HepG2 (cell line): ENCODE data around the gene C3orf70. TPM values are rescaled to one million over a fixed set of nuclear protein-coding genes. Genes with fewer than 3 reads are reported as not detected.

Experiments
- ATAC-seq: fragments of 200-7000 bp; cut with Tn5 transposase; 3 replicates; pipeline ENCODE4 v1.9.1; 2020; ENCODE audit warnings: mild to moderate bottlenecking, moderate library complexity
- BruUV-seq: library from RNA; stranded (reverse); fragments of 400-500 nt; replicated peaks from 2 replicates; lab custom pipeline; 2021; lab: Mats Ljungman, UMichigan
- CTCF ChIA-PET: fragments of 300-600 bp; formaldehyde crosslinking; extraction: SDS; loops from one replicate; lab custom pipeline; 2021; ENCODE audit warnings: low total read pairs, inconsistent platforms, low intra/inter-chr PET ratio; lab: Yijun Ruan, JAX
- POLR2A ChIA-PET: fragments of 350-600 bp; sonication (Branson Sonifier 250); formaldehyde crosslinking; loops from one replicate; lab custom pipeline; 2020; ENCODE audit warnings: antibody characterized with exemption, inconsistent platforms; lab: Yijun Ruan, JAX
- DNase-seq: peaks from one replicate; pipeline ENCODE4 v3.0.0-alpha.2; 2015; ENCODE audit warnings: low spot score
- FAIRE-seq: peaks from 3 replicates; lab custom pipeline; 2011; peaks lifted over from hg19 to GRCh38; lab: Jason Lieb, UNC
- H2AFZ ChIP-seq: one replicate; pipeline ENCODE4 v1.6.1; 2011; ENCODE audit warnings: low read length, inconsistent platforms
- H3K27ac ChIP-seq: fragments of 300-600 bp; 3 replicates; pipeline ENCODE4 v1.8.0; 2011; ENCODE audit warnings: mixed run types, mild to moderate bottlenecking, mixed read lengths, low read length, inconsistent platforms; ENCODE audit not compliant: insufficient read depth; ENCODE audit errors: extremely low read length
- H3K27me3 ChIP-seq, 2 experiments: fragments of 200-600 bp in 1 of 2; 2 replicates in 1 of 2; 3 replicates in 1 of 2; pipeline versions ENCODE4 v1.6.0 to v1.8.0; 2011; ENCODE audit warnings: low read length in 2 of 2, mild to moderate bottlenecking in 2 of 2, moderate library complexity in 2 of 2, inconsistent platforms in 1 of 2; ENCODE audit not compliant: insufficient read depth in 2 of 2, control insufficient read depth in 1 of 2
- H3K36me3 ChIP-seq, 2 experiments: fragments of 200-600 bp in 1 of 2; replicated peaks in 1 of 2; 2 replicates in 1 of 2; 3 replicates in 1 of 2; pipeline versions ENCODE4 v1.5.1 to v1.8.0; 2011; ENCODE audit warnings: low read length in 2 of 2, inconsistent platforms in 1 of 2; ENCODE audit not compliant: insufficient read depth in 2 of 2, control insufficient read depth in 1 of 2
- H3K4me1 ChIP-seq: 2 replicates; pipeline ENCODE4 v1.5.1; 2012; ENCODE audit warnings: low read length, inconsistent platforms; ENCODE audit not compliant: insufficient read depth
- H3K4me2 ChIP-seq: 2 replicates; pipeline ENCODE4 v1.6.0; 2011; ENCODE audit warnings: low read depth, low read length, inconsistent platforms
- H3K4me3 ChIP-seq, 3 experiments: fragments of 200-600 bp in 1 of 3; sonication (generic), shearing (Covaris generic) in 1 of 3; replicated peaks in 1 of 3; 2 replicates each; pipeline ENCODE4 v1.5.1; 2011 to 2016; ENCODE audit warnings: low read length in 3 of 3, inconsistent platforms in 2 of 3, low read depth in 2 of 3, mild to moderate bottlenecking in 2 of 3, control low read depth in 1 of 3, mixed read lengths in 1 of 3; ENCODE audit not compliant: insufficient read depth in 1 of 3
- H3K79me2 ChIP-seq: one replicate; pipeline ENCODE4 v1.6.1; 2011; ENCODE audit warnings: low read length, inconsistent platforms; ENCODE audit not compliant: insufficient read depth
- H3K9ac ChIP-seq: 2 replicates; pipeline ENCODE4 v1.6.0; 2011; ENCODE audit warnings: mild to moderate bottlenecking, low read depth, low read length, inconsistent platforms; ENCODE audit not compliant: insufficient read depth
- H3K9me3 ChIP-seq: 2 replicates; pipeline ENCODE4 v1.5.1; 2012; ENCODE audit warnings: mild to moderate bottlenecking, low read length
- H4K20me1 ChIP-seq: 2 replicates; pipeline ENCODE4 v1.6.0; 2011; ENCODE audit warnings: inconsistent platforms, mild to moderate bottlenecking, low read length, moderate library complexity; ENCODE audit not compliant: insufficient read depth
- AKAP8 ChIP-seq: sonication (generic); formaldehyde crosslinking; IDR thresholded peaks from 2 replicates; pipeline ENCODE4 v1.5.1; 2020; ENCODE audit warnings: mild to moderate bottlenecking, missing genetic modification reagents
- DNMT1 ChIP-seq: sonication (generic); formaldehyde crosslinking; IDR thresholded peaks from 2 replicates; pipeline ENCODE4 v1.5.1; 2020; ENCODE audit warnings: mild to moderate bottlenecking, missing genetic modification reagents
- HDAC2 ChIP-seq: sonication (generic); formaldehyde crosslinking; IDR thresholded peaks from 2 replicates; pipeline ENCODE4 v1.4.0; 2020; ENCODE audit warnings: missing genetic modification reagents
- KLF6 ChIP-seq: IDR thresholded peaks from 2 replicates; pipeline ENCODE4 v1.8.0; 2016; ENCODE audit warnings: missing biosample characterization, missing genetic modification reagents
- MIER2 ChIP-seq: IDR thresholded peaks from 2 replicates; pipeline ENCODE4 v1.6.1; 2016; ENCODE audit warnings: missing biosample characterization, missing genetic modification reagents
- MTF1 ChIP-seq: sonication (generic); formaldehyde crosslinking; IDR thresholded peaks from 2 replicates; pipeline ENCODE4 v1.5.0; 2020; ENCODE audit warnings: missing genetic modification reagents
- SIX4 ChIP-seq: sonication (generic); formaldehyde crosslinking; IDR thresholded peaks from 2 replicates; pipeline ENCODE4 v1.4.0; 2020; ENCODE audit warnings: missing genetic modification reagents
- SSRP1 ChIP-seq: IDR thresholded peaks from 2 replicates; pipeline ENCODE4 v1.6.1; 2016; ENCODE audit warnings: control low read depth
- ZBTB38 ChIP-seq: sonication (generic); formaldehyde crosslinking; IDR thresholded peaks from 2 replicates; pipeline ENCODE4 v1.5.1; 2020; ENCODE audit warnings: mild to moderate bottlenecking, missing genetic modification reagents
- ZNF564 ChIP-seq: sonication (generic); formaldehyde crosslinking; IDR thresholded peaks from 2 replicates; pipeline ENCODE4 v1.8.1; 2023; ENCODE audit warnings: mild to moderate bottlenecking, missing genetic modification reagents
- ZNF598 ChIP-seq: sonication (generic); formaldehyde crosslinking; IDR thresholded peaks from 2 replicates; pipeline ENCODE4 v1.5.1; 2020; ENCODE audit warnings: mild to moderate bottlenecking, missing genetic modification reagents, borderline replicate concordance
- ZNF615 ChIP-seq: sonication (generic); formaldehyde crosslinking; IDR thresholded peaks from 2 replicates; pipeline ENCODE4 v1.5.0; 2020; ENCODE audit warnings: mild to moderate bottlenecking, missing genetic modification reagents, borderline replicate concordance
- ZNF629 ChIP-seq: sonication (generic); formaldehyde crosslinking; conservative IDR thresholded peaks from 2 replicates; pipeline ENCODE4 v1.5.0; 2020; ENCODE audit warnings: missing genetic modification reagents
- WGBS: methylation state at CpG from one replicate; pipeline ENCODE4 v1.1.6; 2017; ENCODE audit warnings: low lambda C conversion rate; 5-methylcytosine and 5-hydroxymethylcytosine counted together
- in situ Hi-C: cut with HindIII; loops from 2 replicates; pipeline ENCODE4 v1.10.0; 2017; ENCODE audit warnings: low pct_unique_long_range_greater_than_20kb; ENCODE audit not compliant: extremely low pct_ligation_motif_present
- intact Hi-C: fragments of 100-400 bp; cut with micrococcal nuclease; formaldehyde crosslinking; loops from one replicate; pipeline ENCODE4 v1.10.0; 2022; ENCODE audit not compliant: unreplicated experiment
- polyA plus RNA-seq, 8 experiments: library from polyadenylated mRNA; depleted of rRNA in 3 of 8; stranded (reverse) in 7 of 8; unstranded in 1 of 8; fragments of >200 nt; fragmentation: Illumina TruSeq in 4 of 8; extraction: Trizol in 4 of 8; gene quantifications; 2 replicates each; pipeline versions ENCODE4 v1.2.1 to v1.2.3, GENCODE V29; 2011 to 2016; ENCODE audit warnings: low read depth in 4 of 8, missing spikeins in 1 of 8, mixed read lengths in 1 of 8; ENCODE audit not compliant: insufficient read depth in 1 of 8
- total RNA-seq, 5 experiments: library from RNA; depleted of rRNA; stranded (reverse); fragments of >200 nt; fragmentation: Illumina TruSeq; extraction: Trizol; gene quantifications; 2 replicates each; pipeline ENCODE4 v1.2.3, GENCODE V29; 2016; ENCODE audit warnings: low read depth in 1 of 5
- TF ChIP-seq, protein P1 (sequence below): fragments of 450-650 bp; IDR thresholded peaks from 2 replicates; pipeline ENCODE4 v1.6.1; 2016
- TF ChIP-seq, protein P2 (sequence below): sonication (generic); formaldehyde crosslinking; IDR thresholded peaks from 2 replicates; pipeline ENCODE4 v1.5.1; 2020; ENCODE audit warnings: mild to moderate bottlenecking, missing genetic modification reagents, moderate library complexity
- TF ChIP-seq, protein P3 (sequence below): sonication (generic); formaldehyde crosslinking; IDR thresholded peaks from 2 replicates; pipeline ENCODE4 v1.8.0; 2022; ENCODE audit warnings: mild to moderate bottlenecking, missing genetic modification reagents, moderate library complexity

Gene C3orf70
- total and polyA plus RNA-seq, 2 of the 13 experiments (the other 11 are each of a cell fraction or from before 2014, with no cell fraction given), result 0.79 to 2.4 TPM

DNA sequence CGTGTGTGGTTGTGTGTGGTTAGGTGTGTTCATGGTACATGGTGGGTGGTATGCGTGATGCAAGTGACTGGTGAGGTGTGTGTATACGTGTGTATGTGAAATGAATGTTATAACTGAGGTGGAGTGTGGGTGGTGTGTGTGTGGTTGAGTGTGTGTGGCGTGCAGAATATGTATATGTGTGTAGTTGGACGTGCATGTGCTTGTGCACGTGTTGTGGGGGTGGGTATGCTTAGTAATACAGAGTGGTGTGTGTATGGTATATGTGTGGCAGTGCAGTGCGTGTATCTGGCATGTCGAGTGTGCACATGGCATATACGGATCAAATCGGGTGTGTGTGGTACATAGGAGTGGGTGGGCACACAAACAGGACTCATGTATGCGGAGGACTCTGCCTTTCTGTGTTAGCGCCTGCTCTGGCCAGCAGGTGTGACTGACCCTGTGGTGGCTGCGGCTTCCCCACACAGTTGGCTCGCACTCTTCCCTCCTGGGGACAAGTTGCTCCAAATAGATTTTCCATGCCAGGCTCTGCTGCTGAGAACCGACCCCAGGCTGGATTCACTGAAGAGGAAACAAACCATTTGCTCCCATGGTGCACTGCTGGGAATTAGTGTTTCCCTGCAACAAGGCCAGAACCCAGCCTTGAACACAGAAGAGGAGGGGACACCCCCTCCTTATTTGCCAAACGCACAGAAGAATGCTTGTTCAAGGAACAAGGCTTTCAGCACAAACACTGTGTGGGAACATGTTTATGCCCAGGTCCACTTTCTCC is 1.2 kb upstream of the C3orf70 start:
- peaks cover 32% of the 10 kb centered on the region for H3K4me1 ChIP-seq
- H2AFZ ChIP-seq, result no peak overlapping the region
- no TSS peak for BruUV-seq
- no peaks in the 10 kb centered on the region for H3K79me2 ChIP-seq
- no peak overlapping the region for H3K27ac ChIP-seq
- peak; percentile 60 for ATAC-seq
- FAIRE-seq, result no peak
- no peaks in the 10 kb centered on the region for H3K36me3 ChIP-seq
- intact Hi-C loops (no loop called here), in situ Hi-C loops (no loop called here)
- no peaks in the 10 kb centered on the region for H3K9me3 ChIP-seq
- ChIA-PET CTCF (no interaction called here), POLR2A (no interaction called here)
- H3K4me3 ChIP-seq, result no peak overlapping the region; a peak in 1 of 6 replicates
- peaks cover 4 to 28% of the 10 kb centered on the region in 2 experiments; a peak in 4 of 5 replicates for H3K27me3 ChIP-seq
- peak overlapping the region; percentile 18; the same call in 1 of the 2 replicates for H3K4me2 ChIP-seq
- DNase-seq, result peak; percentile 42
- 65% methylated on average over 15 of the region's 16 CpGs for WGBS
- no peaks in the 10 kb centered on the region for H4K20me1 ChIP-seq
- no peak overlapping the region for H3K9ac ChIP-seq
- TF ChIP-seq MTF1 (CRISPR knock-in tag), result no peak
- TF ChIP-seq, protein P1, sequence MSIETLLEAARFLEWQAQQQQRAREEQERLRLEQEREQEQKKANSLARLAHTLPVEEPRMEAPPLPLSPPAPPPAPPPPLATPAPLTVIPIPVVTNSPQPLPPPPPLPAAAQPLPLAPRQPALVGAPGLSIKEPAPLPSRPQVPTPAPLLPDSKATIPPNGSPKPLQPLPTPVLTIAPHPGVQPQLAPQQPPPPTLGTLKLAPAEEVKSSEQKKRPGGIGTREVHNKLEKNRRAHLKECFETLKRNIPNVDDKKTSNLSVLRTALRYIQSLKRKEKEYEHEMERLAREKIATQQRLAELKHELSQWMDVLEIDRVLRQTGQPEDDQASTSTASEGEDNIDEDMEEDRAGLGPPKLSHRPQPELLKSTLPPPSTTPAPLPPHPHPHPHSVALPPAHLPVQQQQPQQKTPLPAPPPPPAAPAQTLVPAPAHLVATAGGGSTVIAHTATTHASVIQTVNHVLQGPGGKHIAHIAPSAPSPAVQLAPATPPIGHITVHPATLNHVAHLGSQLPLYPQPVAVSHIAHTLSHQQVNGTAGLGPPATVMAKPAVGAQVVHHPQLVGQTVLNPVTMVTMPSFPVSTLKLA, result 0 out of 2 replicates have a peak, but pooled peaks have one; percentile 2
- TF ChIP-seq ZNF615 (CRISPR knock-in tag), result no peak
- no peak for TF ChIP-seq ZNF598
- no peak for TF ChIP-seq SIX4 (CRISPR knock-in tag)
- TF ChIP-seq, protein P2, sequence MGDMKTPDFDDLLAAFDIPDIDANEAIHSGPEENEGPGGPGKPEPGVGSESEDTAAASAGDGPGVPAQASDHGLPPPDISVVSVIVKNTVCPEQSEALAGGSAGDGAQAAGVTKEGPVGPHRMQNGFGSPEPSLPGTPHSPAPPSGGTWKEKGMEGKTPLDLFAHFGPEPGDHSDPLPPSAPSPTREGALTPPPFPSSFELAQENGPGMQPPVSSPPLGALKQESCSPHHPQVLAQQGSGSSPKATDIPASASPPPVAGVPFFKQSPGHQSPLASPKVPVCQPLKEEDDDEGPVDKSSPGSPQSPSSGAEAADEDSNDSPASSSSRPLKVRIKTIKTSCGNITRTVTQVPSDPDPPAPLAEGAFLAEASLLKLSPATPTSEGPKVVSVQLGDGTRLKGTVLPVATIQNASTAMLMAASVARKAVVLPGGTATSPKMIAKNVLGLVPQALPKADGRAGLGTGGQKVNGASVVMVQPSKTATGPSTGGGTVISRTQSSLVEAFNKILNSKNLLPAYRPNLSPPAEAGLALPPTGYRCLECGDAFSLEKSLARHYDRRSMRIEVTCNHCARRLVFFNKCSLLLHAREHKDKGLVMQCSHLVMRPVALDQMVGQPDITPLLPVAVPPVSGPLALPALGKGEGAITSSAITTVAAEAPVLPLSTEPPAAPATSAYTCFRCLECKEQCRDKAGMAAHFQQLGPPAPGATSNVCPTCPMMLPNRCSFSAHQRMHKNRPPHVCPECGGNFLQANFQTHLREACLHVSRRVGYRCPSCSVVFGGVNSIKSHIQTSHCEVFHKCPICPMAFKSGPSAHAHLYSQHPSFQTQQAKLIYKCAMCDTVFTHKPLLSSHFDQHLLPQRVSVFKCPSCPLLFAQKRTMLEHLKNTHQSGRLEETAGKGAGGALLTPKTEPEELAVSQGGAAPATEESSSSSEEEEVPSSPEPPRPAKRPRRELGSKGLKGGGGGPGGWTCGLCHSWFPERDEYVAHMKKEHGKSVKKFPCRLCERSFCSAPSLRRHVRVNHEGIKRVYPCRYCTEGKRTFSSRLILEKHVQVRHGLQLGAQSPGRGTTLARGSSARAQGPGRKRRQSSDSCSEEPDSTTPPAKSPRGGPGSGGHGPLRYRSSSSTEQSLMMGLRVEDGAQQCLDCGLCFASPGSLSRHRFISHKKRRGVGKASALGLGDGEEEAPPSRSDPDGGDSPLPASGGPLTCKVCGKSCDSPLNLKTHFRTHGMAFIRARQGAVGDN (CRISPR knock-in tag), result 0 out of 2 replicates have a peak, but pooled peaks have one; percentile 20
- no peak for TF ChIP-seq SSRP1 (CRISPR knock-in tag)
- TF ChIP-seq ZNF564 (CRISPR knock-in tag), result no peak
- no peak for TF ChIP-seq KLF6 (CRISPR knock-in tag)
- TF ChIP-seq ZNF629, result no peak
- no peak for TF ChIP-seq DNMT1 (CRISPR knock-in tag)
- TF ChIP-seq HDAC2 (CRISPR knock-in tag), result 0 out of 2 replicates have a peak, but pooled peaks have one; percentile 11
- TF ChIP-seq ZBTB38 (CRISPR knock-in tag), result 0 out of 2 replicates have a peak, but pooled peaks have one; percentile 18
- TF ChIP-seq AKAP8 (CRISPR knock-in tag), result no peak
- TF ChIP-seq, protein P3, sequence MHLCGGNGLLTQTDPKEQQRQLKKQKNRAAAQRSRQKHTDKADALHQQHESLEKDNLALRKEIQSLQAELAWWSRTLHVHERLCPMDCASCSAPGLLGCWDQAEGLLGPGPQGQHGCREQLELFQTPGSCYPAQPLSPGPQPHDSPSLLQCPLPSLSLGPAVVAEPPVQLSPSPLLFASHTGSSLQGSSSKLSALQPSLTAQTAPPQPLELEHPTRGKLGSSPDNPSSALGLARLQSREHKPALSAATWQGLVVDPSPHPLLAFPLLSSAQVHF, result no peak
- no peak for TF ChIP-seq MIER2
